ENCODE measurements around the gene ZNF835.

ZNF835 gene

GRCh38 chr19:56671613-56671994, at the start of gene ZNF835:
TSS of gene ZNF835 (minus strand) at chr19:56671757. CDS start at chr19:56665198, 6,559 bp downstream.
- H3K36me3 Mint-ChIP-seq = peaks cover 7% of the 10 kb centered on the region
- H3K27ac Mint-ChIP-seq = peak within 1 kb of the TSS; percentile 89
- H3K4me3 Mint-ChIP-seq = peak within 1 kb of the TSS; percentile 94
- H3K27me3 Mint-ChIP-seq = no peaks in the 10 kb centered on the region
- H3K4me1 Mint-ChIP-seq (ENCODE audit: low read depth) = peaks cover 12% of the 10 kb centered on the region
- H3K9me3 Mint-ChIP-seq (ENCODE audit: low read depth) = no peaks in the 10 kb centered on the region

GRCh38 chr19:56720281-56720680, 48.7 kb upstream of the ZNF835 start:
- Mint-ChIP-seq H3K4me1 (ENCODE audit: low read depth) (no peaks in the 10 kb centered on the region), H3K36me3 (peaks cover 25% of the 10 kb centered on the region), H3K27me3 (no peaks in the 10 kb centered on the region), H3K27ac (no peak overlapping the region), H3K9me3 (ENCODE audit: low read depth) (peaks cover 29% of the 10 kb centered on the region), H3K4me3 (no peak overlapping the region)

GRCh38 chr19:56718231-56718630, 46.7 kb upstream of the ZNF835 start:
- Mint-ChIP-seq H3K4me1 (ENCODE audit: low read depth) (no peaks in the 10 kb centered on the region), H3K27ac (no peak overlapping the region), H3K9me3 (ENCODE audit: low read depth) (peaks cover 19% of the 10 kb centered on the region), H3K36me3 (peaks cover 15% of the 10 kb centered on the region), H3K27me3 (no peaks in the 10 kb centered on the region), H3K4me3 (no peak overlapping the region)

DNA sequence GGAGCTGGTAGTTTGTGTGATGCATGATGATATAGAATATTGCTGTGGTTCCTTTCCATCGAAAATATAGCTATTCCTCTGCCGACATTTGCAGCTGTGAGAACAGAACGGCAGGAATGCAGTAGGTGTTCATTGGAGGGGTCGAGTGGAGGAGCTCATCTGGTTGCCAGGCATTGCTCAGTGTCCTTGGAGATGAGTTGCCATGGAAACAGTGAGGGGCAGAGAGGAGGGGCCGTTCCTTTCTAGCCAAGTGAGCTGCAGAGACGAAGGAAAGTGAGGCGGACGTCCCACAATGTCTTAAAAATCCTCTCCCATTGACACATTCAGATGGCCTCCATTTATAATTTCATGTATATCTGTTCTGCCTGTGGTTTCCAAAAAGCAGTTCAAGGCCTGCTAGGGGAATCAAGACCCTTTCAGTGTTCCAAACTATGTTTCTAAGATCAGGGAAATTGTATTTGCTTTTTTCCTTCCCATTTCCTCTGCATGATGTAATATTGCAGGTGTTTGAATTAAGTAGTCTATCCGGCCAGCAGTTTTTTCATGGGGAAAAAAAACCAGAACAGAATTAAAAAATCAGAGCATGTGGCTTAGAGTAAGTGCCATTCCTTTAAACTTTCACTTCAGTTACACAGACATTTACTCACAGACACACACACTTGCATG, 41.2 kb upstream of the ZNF835 start:
- Mint-ChIP-seq H3K27me3 (no peaks in the 10 kb centered on the region), H3K36me3 (peaks cover 15% of the 10 kb centered on the region), H3K27ac (no peak overlapping the region), H3K4me3 (no peak overlapping the region), H3K9me3 (ENCODE audit: low read depth) (peaks cover 11% of the 10 kb centered on the region), H3K4me1 (ENCODE audit: low read depth) (no peaks in the 10 kb centered on the region)

DNA sequence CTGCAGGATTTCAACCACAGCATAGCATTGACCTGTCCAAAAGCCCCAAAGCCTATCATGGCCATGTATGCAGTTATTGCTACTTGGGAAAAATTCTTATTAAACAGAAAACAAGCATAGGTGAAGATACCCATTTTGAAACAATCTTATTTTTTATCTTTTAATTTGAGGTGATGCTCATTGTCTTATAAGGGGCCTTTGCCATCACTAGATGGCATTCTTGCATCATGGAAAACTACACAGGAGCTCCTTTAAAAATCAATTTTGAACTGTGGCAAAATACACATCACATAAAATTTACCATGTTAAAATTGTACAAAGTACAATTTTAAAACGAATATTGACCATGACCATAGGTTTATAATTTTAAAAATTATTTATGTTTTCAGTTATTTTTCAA, 38.9 kb upstream of the ZNF835 start:
- Mint-ChIP-seq H3K9me3 (ENCODE audit: low read depth) (peaks cover 22% of the 10 kb centered on the region), H3K4me1 (ENCODE audit: low read depth) (no peaks in the 10 kb centered on the region), H3K27ac (no peak overlapping the region), H3K36me3 (peaks cover 11% of the 10 kb centered on the region), H3K4me3 (no peak overlapping the region), H3K27me3 (no peaks in the 10 kb centered on the region)

- Mint-ChIP-seq H3K27me3 (no peaks in the 10 kb centered on the region), H3K36me3 (peaks cover 11% of the 10 kb centered on the region), H3K27ac (no peak overlapping the region), H3K4me1 (ENCODE audit: low read depth) (no peaks in the 10 kb centered on the region), H3K9me3 (ENCODE audit: low read depth) (peaks cover 28% of the 10 kb centered on the region), H3K4me3 (no peak overlapping the region)
These were observed 36.3 kb upstream of the ZNF835 start for GRCh38 chr19:56707821-56708220.

DNA sequence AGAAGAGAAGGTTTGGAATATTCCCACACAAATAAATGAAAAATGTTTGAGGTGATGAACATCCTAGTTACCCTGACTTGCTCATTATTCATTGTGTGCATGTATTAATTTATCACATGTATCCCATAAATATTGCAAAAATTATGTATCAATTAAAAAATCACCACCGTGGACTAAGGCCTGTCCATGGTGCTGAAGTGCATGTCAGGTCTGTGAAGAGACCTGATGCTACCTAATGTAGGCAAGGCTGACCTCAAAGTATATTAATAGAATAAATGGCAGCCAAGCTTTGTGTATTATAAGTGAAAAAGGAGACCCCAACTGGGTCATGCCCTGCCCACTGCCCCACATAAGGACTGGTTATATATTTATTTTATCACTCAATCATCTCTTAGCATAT, 34.4 kb upstream of the ZNF835 start:
- Mint-ChIP-seq H3K4me3 (no peak overlapping the region), H3K27me3 (no peaks in the 10 kb centered on the region), H3K4me1 (ENCODE audit: low read depth) (no peaks in the 10 kb centered on the region), H3K36me3 (peaks cover 11% of the 10 kb centered on the region), H3K27ac (no peak overlapping the region), H3K9me3 (ENCODE audit: low read depth) (peaks cover 27% of the 10 kb centered on the region)

GRCh38 chr19:56701895-56702294, 30.3 kb upstream of the ZNF835 start:
- no peaks in the 10 kb centered on the region for H3K4me1 Mint-ChIP-seq (ENCODE audit: low read depth)
- no peak overlapping the region for H3K4me3 Mint-ChIP-seq

GRCh38 chr19:56699552-56699951, 28.0 kb upstream of the ZNF835 start:
- Mint-ChIP-seq H3K4me1 (ENCODE audit: low read depth) (no peaks in the 10 kb centered on the region), H3K4me3 (no peak overlapping the region), H3K27me3 (no peaks in the 10 kb centered on the region), H3K36me3 (peaks cover 16% of the 10 kb centered on the region), H3K9me3 (ENCODE audit: low read depth) (peaks cover 17% of the 10 kb centered on the region), H3K27ac (no peak overlapping the region)

More at GRCh38 chr19:56701895-56702294, 30.3 kb upstream of the ZNF835 start:
- Mint-ChIP-seq H3K27ac (no peak overlapping the region), H3K27me3 (no peaks in the 10 kb centered on the region), H3K36me3 (peaks cover 16% of the 10 kb centered on the region), H3K9me3 (ENCODE audit: low read depth) (peaks cover 25% of the 10 kb centered on the region)

GRCh38 chr19:56692206-56692895, 20.8 kb upstream of the ZNF835 start:
- peaks cover 31% of the 10 kb centered on the region for H3K9me3 Mint-ChIP-seq (ENCODE audit: low read depth)
- no peak overlapping the region for H3K27ac Mint-ChIP-seq
- no peaks in the 10 kb centered on the region for H3K4me1 Mint-ChIP-seq (ENCODE audit: low read depth)
- H3K4me3 Mint-ChIP-seq = no peak overlapping the region
- peaks cover 25% of the 10 kb centered on the region for H3K36me3 Mint-ChIP-seq
- no peaks in the 10 kb centered on the region for H3K27me3 Mint-ChIP-seq

- no peaks in the 10 kb centered on the region for H3K27me3 Mint-ChIP-seq
- peaks cover 29% of the 10 kb centered on the region for H3K36me3 Mint-ChIP-seq
- no peaks in the 10 kb centered on the region for H3K4me1 Mint-ChIP-seq (ENCODE audit: low read depth)
- H3K9me3 Mint-ChIP-seq (ENCODE audit: low read depth) = peaks cover 34% of the 10 kb centered on the region
- no peak overlapping the region for H3K4me3 Mint-ChIP-seq
- H3K27ac Mint-ChIP-seq = no peak overlapping the region
These were observed 19.1 kb upstream of the ZNF835 start for GRCh38 chr19:56690670-56691069.

DNA sequence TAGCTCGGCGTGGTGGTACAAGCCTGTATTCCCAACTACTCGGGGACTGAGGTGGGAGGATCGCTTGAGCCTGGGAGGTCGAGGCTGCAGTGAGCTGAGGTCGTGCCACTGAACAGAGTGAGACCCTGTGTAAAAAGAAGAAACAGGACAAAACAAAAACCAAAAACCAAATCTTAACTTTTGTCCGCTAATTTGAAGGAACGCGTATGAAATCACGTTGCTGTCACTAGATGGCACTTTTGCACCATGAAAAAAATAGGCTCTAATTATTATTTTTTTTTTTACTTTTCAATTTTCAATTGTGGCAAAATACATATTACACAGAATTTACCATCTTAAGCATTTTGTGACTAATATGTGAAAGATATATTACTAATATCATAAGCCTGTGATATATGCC, 17.6 kb upstream of the ZNF835 start:
- no peaks in the 10 kb centered on the region for H3K27me3 Mint-ChIP-seq
- peaks cover 36% of the 10 kb centered on the region for H3K36me3 Mint-ChIP-seq
- no peak overlapping the region for H3K4me3 Mint-ChIP-seq
- H3K9me3 Mint-ChIP-seq (ENCODE audit: low read depth) = peaks cover 31% of the 10 kb centered on the region
- H3K4me1 Mint-ChIP-seq (ENCODE audit: low read depth) = no peaks in the 10 kb centered on the region
- no peak overlapping the region for H3K27ac Mint-ChIP-seq

DNA sequence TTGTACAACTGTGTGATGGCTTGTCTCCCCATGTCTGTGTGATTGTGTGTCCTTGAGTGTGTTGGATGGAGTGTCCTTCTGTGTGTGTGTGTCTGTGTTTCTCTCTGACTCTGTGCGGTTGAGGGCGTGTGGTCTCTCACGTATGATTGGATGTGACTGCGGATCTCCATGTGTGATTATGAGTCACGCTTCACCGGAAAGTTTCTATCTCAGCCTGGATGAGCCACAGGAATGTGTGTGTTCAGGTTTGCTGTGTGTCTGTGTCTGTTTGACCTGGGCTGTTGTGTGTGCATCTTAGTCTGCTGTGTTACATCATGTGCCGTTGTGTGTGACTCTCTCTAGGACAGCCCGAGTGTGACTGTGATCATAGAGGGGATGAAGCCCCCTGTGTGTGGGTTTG, 15.5 kb upstream of the ZNF835 start:
- H3K4me3 Mint-ChIP-seq = no peak overlapping the region
- H3K27me3 Mint-ChIP-seq = no peaks in the 10 kb centered on the region
- H3K36me3 Mint-ChIP-seq = peaks cover 23% of the 10 kb centered on the region
- peaks cover 15% of the 10 kb centered on the region for H3K9me3 Mint-ChIP-seq (ENCODE audit: low read depth)
- H3K4me1 Mint-ChIP-seq (ENCODE audit: low read depth) = no peaks in the 10 kb centered on the region
- no peak overlapping the region for H3K27ac Mint-ChIP-seq

GRCh38 chr19:56683116-56683515, 11.6 kb upstream of the ZNF835 start:
- no peaks in the 10 kb centered on the region for H3K4me1 Mint-ChIP-seq (ENCODE audit: low read depth)
- peaks cover 9% of the 10 kb centered on the region for H3K9me3 Mint-ChIP-seq (ENCODE audit: low read depth)
- no peak overlapping the region for H3K27ac Mint-ChIP-seq
- H3K36me3 Mint-ChIP-seq = peaks cover 21% of the 10 kb centered on the region
- H3K4me3 Mint-ChIP-seq = no peak overlapping the region
- no peaks in the 10 kb centered on the region for H3K27me3 Mint-ChIP-seq

GRCh38 chr19:56681702-56682101, 10.1 kb upstream of the ZNF835 start:
- Mint-ChIP-seq H3K27ac (no peak overlapping the region), H3K27me3 (no peaks in the 10 kb centered on the region), H3K36me3 (peaks cover 15% of the 10 kb centered on the region), H3K4me1 (ENCODE audit: low read depth) (no peaks in the 10 kb centered on the region), H3K9me3 (ENCODE audit: low read depth) (peaks cover 3% of the 10 kb centered on the region), H3K4me3 (no peak overlapping the region)

- H3K4me3 Mint-ChIP-seq = no peak overlapping the region
- peaks cover 8% of the 10 kb centered on the region for H3K36me3 Mint-ChIP-seq
- no peaks in the 10 kb centered on the region for H3K4me1 Mint-ChIP-seq (ENCODE audit: low read depth)
- H3K27me3 Mint-ChIP-seq = no peaks in the 10 kb centered on the region
- no peak overlapping the region for H3K27ac Mint-ChIP-seq
- H3K9me3 Mint-ChIP-seq (ENCODE audit: low read depth) = peaks cover 3% of the 10 kb centered on the region
These were observed 6.6 kb upstream of the ZNF835 start for GRCh38 chr19:56678205-56678604.

Data from activated naive CD8-positive, alpha-beta T cell (primary cell).